SJCRH30 (cell line): ENCODE data around the gene RHOXF2. TPM values are rescaled to one million over a fixed set of nuclear protein-coding genes. Genes with fewer than 3 reads are reported as not detected.
A peak's percentile ranks its signal among the peaks of the same experiment; 100 is the strongest.
"Not testable (repeated sequence)": the region's sequence is repeated elsewhere in the genome, so short reads cannot be mapped to it uniquely, and the experiment has no call there.

ENCODE experiments used
- DNase-seq, 2 experiments: peaks; one replicate each; pipeline ENCODE4 v3.0.0-alpha.2; 2015 to 2020
- H3K27ac ChIP-seq: fragments of 250-450 bp; sonication (Bioruptor Pico); 2 replicates; pipeline ENCODE4 v1.5.1; 2020; ENCODE audit warnings: mild to moderate bottlenecking, moderate library complexity
- H3K27me3 ChIP-seq: fragments of 250-450 bp; sonication (Bioruptor Pico); 2 replicates; pipeline ENCODE4 v1.5.1; 2020; ENCODE audit warnings: mild to moderate bottlenecking, moderate library complexity
- H3K36me3 ChIP-seq: fragments of 250-450 bp; sonication (Bioruptor Pico); 2 replicates; pipeline ENCODE4 v1.5.1; 2020; ENCODE audit warnings: mild to moderate bottlenecking, moderate library complexity
- H3K4me1 ChIP-seq: fragments of 250-450 bp; sonication (Bioruptor Pico); 2 replicates; pipeline ENCODE4 v1.5.1; 2020; ENCODE audit warnings: mild to moderate bottlenecking, moderate library complexity
- H3K4me3 ChIP-seq: fragments of 250-450 bp; sonication (Bioruptor Pico); 2 replicates; pipeline ENCODE4 v1.5.1; 2020; ENCODE audit warnings: mild to moderate bottlenecking, moderate library complexity
- H3K9me3 ChIP-seq: fragments of 250-450 bp; sonication (Bioruptor Pico); replicated peaks from 2 replicates; pipeline ENCODE4 v1.5.1; 2020; ENCODE audit warnings: mild to moderate bottlenecking, moderate library complexity
- total RNA-seq: library from RNA; depleted of rRNA; stranded (reverse); fragments of >200 nt; shearing (Covaris generic); gene quantifications from 2 replicates; pipeline ENCODE4 v1.2.3, GENCODE V29; 2014; rRNA removed

RHOXF2 gene
- total RNA-seq = not detected in 2 replicates

GRCh38 chrX:120158313-120158712 lies at the start of gene RHOXF2:
Gene RHOXF2, plus strand, starts transcription at chrX:120158613. Its CDS starts 138 bp downstream, at chrX:120158751.
- not testable (repeated sequence) for H3K4me1 ChIP-seq, H3K27ac ChIP-seq, DNase-seq, H3K27me3 ChIP-seq, H3K9me3 ChIP-seq, H3K4me3 ChIP-seq, H3K36me3 ChIP-seq

GRCh38 chrX:120109378-120109777 lies 49.0 kb upstream of the RHOXF2 start:
- DNase-seq = no peak
- H3K4me1 ChIP-seq = no peaks in the 10 kb centered on the region
- no peaks in the 10 kb centered on the region; the same call in 1 of the 2 replicates for H3K9me3 ChIP-seq
- H3K27ac ChIP-seq = no peak overlapping the region
- no peaks in the 10 kb centered on the region for H3K36me3 ChIP-seq
- H3K27me3 ChIP-seq = no peaks in the 10 kb centered on the region; the same call in 1 of the 2 replicates
- no peak overlapping the region for H3K4me3 ChIP-seq

GRCh38 chrX:120111611-120112010 lies 46.8 kb upstream of the RHOXF2 start:
- Histone ChIP-seq H3K4me3 (no peak overlapping the region), H3K27me3 (no peaks in the 10 kb centered on the region; the same call in 1 of the 2 replicates), H3K36me3 (no peaks in the 10 kb centered on the region), H3K9me3 (no peaks in the 10 kb centered on the region), H3K4me1 (no peaks in the 10 kb centered on the region), H3K27ac (no peak overlapping the region)
- no peak for DNase-seq

- Histone ChIP-seq H3K36me3 (no peaks in the 10 kb centered on the region), H3K4me3 (no peak within 1 kb of the TSS), H3K4me1 (no peaks in the 10 kb centered on the region), H3K27me3 (peaks cover 6% of the 10 kb centered on the region), H3K27ac (no peak within 1 kb of the TSS), H3K9me3 (no peaks in the 10 kb centered on the region)
- no peak for DNase-seq
Observed at GRCh38 chrX:120115438-120115963, 42.9 kb upstream of the RHOXF2 start, which contains the start of gene RHOXF1. Gene RHOXF1, minus strand, starts transcription at chrX:120115913. Its CDS starts 51 bp downstream, at chrX:120115862.

- Histone ChIP-seq H3K4me3 (no peak overlapping the region), H3K27me3 (peaks cover 11% of the 10 kb centered on the region), H3K4me1 (no peaks in the 10 kb centered on the region), H3K9me3 (no peaks in the 10 kb centered on the region), H3K36me3 (no peaks in the 10 kb centered on the region), H3K27ac (no peak overlapping the region)
- no peak for DNase-seq
Observed at GRCh38 chrX:120120223-120120622, 38.2 kb upstream of the RHOXF2 start.

- Histone ChIP-seq H3K9me3 (no peaks in the 10 kb centered on the region), H3K36me3 (no peaks in the 10 kb centered on the region), H3K27ac (no peak overlapping the region), H3K4me3 (0 out of 2 replicates have a peak overlapping the region, but pooled peaks have one; percentile 17), H3K4me1 (no peaks in the 10 kb centered on the region), H3K27me3 (peaks cover 14% of the 10 kb centered on the region; the same call in 1 of the 2 replicates)
- no peak for DNase-seq
Observed at GRCh38 chrX:120125444-120125843, 33.0 kb upstream of the RHOXF2 start.

- not testable (repeated sequence) for H3K27ac ChIP-seq, H3K4me3 ChIP-seq, DNase-seq, H3K4me1 ChIP-seq, H3K9me3 ChIP-seq, H3K36me3 ChIP-seq
- H3K27me3 ChIP-seq = peaks cover 24% of the 10 kb centered on the region
Observed at GRCh38 chrX:120128306-120128846, 30.0 kb upstream of the RHOXF2 start.

GRCh38 chrX:120136128-120136527 lies 22.3 kb upstream of the RHOXF2 start:
- Histone ChIP-seq H3K36me3 (no peaks in the 10 kb centered on the region), H3K9me3 (no peaks in the 10 kb centered on the region), H3K4me1 (no peaks in the 10 kb centered on the region), H3K4me3 (no peak overlapping the region), H3K27ac (no peak overlapping the region), H3K27me3 (peaks cover 19% of the 10 kb centered on the region)
- DNase-seq = no peak

GRCh38 chrX:120136840-120137239 lies 21.6 kb upstream of the RHOXF2 start:
- Histone ChIP-seq H3K27ac (no peak overlapping the region), H3K4me3 (no peak overlapping the region), H3K9me3 (no peaks in the 10 kb centered on the region), H3K27me3 (peaks cover 16% of the 10 kb centered on the region), H3K36me3 (no peaks in the 10 kb centered on the region), H3K4me1 (no peaks in the 10 kb centered on the region)
- no peak for DNase-seq

- no peaks in the 10 kb centered on the region for H3K4me1 ChIP-seq
- no peak overlapping the region for H3K27ac ChIP-seq
- peaks cover 13% of the 10 kb centered on the region for H3K27me3 ChIP-seq
- no peak for DNase-seq
- no peaks in the 10 kb centered on the region for H3K9me3 ChIP-seq
- H3K36me3 ChIP-seq = no peaks in the 10 kb centered on the region
- no peak overlapping the region for H3K4me3 ChIP-seq
Observed at GRCh38 chrX:120137439-120137838, 21.0 kb upstream of the RHOXF2 start.

GRCh38 chrX:120140293-120140981 lies 18.0 kb upstream of the RHOXF2 start:
- no peaks in the 10 kb centered on the region; the same call in 1 of the 2 replicates for H3K9me3 ChIP-seq
- H3K4me3 ChIP-seq = no peak overlapping the region
- no peaks in the 10 kb centered on the region for H3K4me1 ChIP-seq
- no peak overlapping the region for H3K27ac ChIP-seq
- no peaks in the 10 kb centered on the region for H3K36me3 ChIP-seq
- H3K27me3 ChIP-seq = peaks cover 22% of the 10 kb centered on the region
- no peak for DNase-seq

GRCh38 chrX:120144178-120144844 lies 14.1 kb upstream of the RHOXF2 start:
- H3K4me1 ChIP-seq = no peaks in the 10 kb centered on the region
- peaks cover 9% of the 10 kb centered on the region; the same call in 1 of the 2 replicates for H3K9me3 ChIP-seq
- no peak overlapping the region for H3K27ac ChIP-seq
- no peak for DNase-seq
- H3K4me3 ChIP-seq = no peak overlapping the region
- H3K36me3 ChIP-seq = no peaks in the 10 kb centered on the region
- peaks cover 17% of the 10 kb centered on the region for H3K27me3 ChIP-seq

- DNase-seq = no peak
- Histone ChIP-seq H3K27ac (no peak overlapping the region), H3K27me3 (peaks cover 17% of the 10 kb centered on the region), H3K4me1 (no peaks in the 10 kb centered on the region), H3K4me3 (no peak overlapping the region), H3K9me3 (peaks cover 9% of the 10 kb centered on the region; the same call in 1 of the 2 replicates), H3K36me3 (no peaks in the 10 kb centered on the region)
Observed at GRCh38 chrX:120145295-120145925, 13.0 kb upstream of the RHOXF2 start.

GRCh38 chrX:120146323-120146722 lies 12.1 kb upstream of the RHOXF2 start:
- H3K4me1 ChIP-seq, H3K27ac ChIP-seq, H3K36me3 ChIP-seq, H3K4me3 ChIP-seq, H3K9me3 ChIP-seq, DNase-seq: not testable (repeated sequence)
- H3K27me3 ChIP-seq = peaks cover 15% of the 10 kb centered on the region
